GM12878 (cell line): ENCODE data around the gene C9orf72. TPM values are rescaled to one million over a fixed set of nuclear protein-coding genes. Genes with fewer than 3 reads are reported as not detected.

Source experiments
- BRCA1 ChIP-seq: IDR thresholded peaks from 2 replicates; pipeline ENCODE4 v1.6.1; 2011; ENCODE audit warnings: low read depth, low read length, improper control_type of control experiment
- CREB1 ChIP-seq: IDR thresholded peaks from 2 replicates; pipeline ENCODE4 v1.6.1; 2012; ENCODE audit warnings: low read depth, mild to moderate bottlenecking, inconsistent platforms
- ELK1 ChIP-seq: IDR thresholded peaks from 2 replicates; pipeline ENCODE4 v1.6.1; 2012; ENCODE audit warnings: low read depth, low read length, improper control_type of control experiment
- RCOR1 ChIP-seq: conservative IDR thresholded peaks from 2 replicates; pipeline ENCODE4 v1.6.1; 2012; ENCODE audit warnings: low read depth, low read length, improper control_type of control experiment
- RELA ChIP-seq: fragments of 450-650 bp; IDR thresholded peaks from 2 replicates; pipeline ENCODE4 v1.8.0; 2014; ENCODE audit warnings: borderline replicate concordance; ENCODE audit not compliant: partially characterized antibody
- TAF1 ChIP-seq: IDR thresholded peaks from 2 replicates; pipeline ENCODE4 v1.6.1; 2011; ENCODE audit warnings: mild to moderate bottlenecking, low read depth, low read length, borderline replicate concordance
- ZBTB11 ChIP-seq: fragments of 450-650 bp; formaldehyde crosslinking; IDR thresholded peaks from 2 replicates; pipeline ENCODE4 v1.5.0; 2022; ENCODE audit warnings: mild to moderate bottlenecking, missing genetic modification characterization
- ZNF207 ChIP-seq: fragments of 450-650 bp; IDR thresholded peaks from 2 replicates; pipeline ENCODE4 v1.6.1; 2014; ENCODE audit warnings: antibody characterized with exemption, mild to moderate bottlenecking, borderline replicate concordance
- polyA plus RNA-seq, 11 experiments: library from polyadenylated mRNA; depleted of rRNA in 4 of 11; unstranded in 6 of 11; stranded (reverse) in 5 of 11; fragments of >200 nt; fragmentation: Nextera tagmentation in 4 of 11; fragmentation: Illumina TruSeq in 1 of 11; extraction: Ambion mirVana in 4 of 11; extraction: Trizol in 1 of 11; gene quantifications; 1 replicate in 1 of 11; 2 replicates in 10 of 11; pipeline versions ENCODE4 v1.2.1 to v1.2.3, GENCODE V29; 2011 to 2016; ENCODE audit warnings: inconsistent platforms in 2 of 11, missing spikeins in 2 of 11, low read depth in 1 of 11
- total RNA-seq, 4 experiments: library from RNA; depleted of rRNA in 3 of 4; stranded (reverse); fragments of >200 nt in 3 of 4; fragmentation: Illumina TruSeq in 1 of 4; extraction: Trizol in 1 of 4; gene quantifications; 2 replicates each; pipeline versions ENCODE4 v1.2.1 to v1.2.3, GENCODE V29; 2013 to 2021

C9orf72 gene
- total and polyA plus RNA-seq, 10 of the 15 experiments (the other 5 are each of a cell fraction or from before 2014, with no cell fraction given) = 4.8 to 9.0 (median 6.4) TPM

- TF ChIP-seq ZBTB11 (no peak), BRCA1 (no peak), TAF1 (no peak), RELA (no peak), RCOR1 (no peak), ZNF207 (no peak), ELK1 (no peak), CREB1 (no peak)
Measured at GRCh38 chr9:27554712-27555111, 18.6 kb downstream of the C9orf72 start (continued).
